ENCODE results near the gene PP2D1. TPM values are rescaled to one million over a fixed set of nuclear protein-coding genes. Genes with fewer than 3 reads are reported as not detected.

The PP2D1 gene
- total RNA-seq, 1 experiment from 2014 or later, result not detected

- DNase-seq (ENCODE audit: low read depth, low spot score) (no peak), ATAC-seq (no peak)
- H3K36me3 ChIP-seq (ENCODE audit: control insufficient read depth, insufficient read depth, low read length), result peaks cover 7% of the 10 kb centered on the region; the same call in 1 of the 2 replicates
- H3K4me1 ChIP-seq (ENCODE audit: control insufficient read depth, insufficient read depth, low read length), result peaks cover 8% of the 10 kb centered on the region
- POLR2A ChIA-PET, result no interaction called here
- in situ Hi-C loops (cut with HindIII; ENCODE audit: low pct_unique_long_range_greater_than_20kb, low sequenced_read_pairs), result no loop called here
- peak overlapping the region; percentile 96 for H3K27ac ChIP-seq (ENCODE audit: low read length)
- H3K9me3 ChIP-seq (ENCODE audit: control insufficient read depth, insufficient read depth, low read depth, low read length), result no peaks in the 10 kb centered on the region
- peak overlapping the region; percentile 89 to 97 for H3K4me3 ChIP-seq (ENCODE audit: low read depth in 2 of 2, low read length in 2 of 2)
- intact Hi-C loops (cut with micrococcal nuclease; ENCODE audit: unreplicated experiment), result no loop called here
- CTCF ChIA-PET, result no interaction called here
- BruUV-seq (replicated peaks), result no TSS peak
- TF ChIP-seq TCF7L2 (IDR thresholded peaks at IDR 0.05; ENCODE audit: low read depth, low read length) (no peak), POLR2AphosphoS5 (IDR thresholded peaks at IDR 0.05; ENCODE audit: low read depth, low read length) (no peak), SIN3A (IDR thresholded peaks at IDR 0.05; ENCODE audit: borderline replicate concordance, insufficient read depth, low read depth, low read length) (no peak)
- TF ChIP-seq, protein P1, sequence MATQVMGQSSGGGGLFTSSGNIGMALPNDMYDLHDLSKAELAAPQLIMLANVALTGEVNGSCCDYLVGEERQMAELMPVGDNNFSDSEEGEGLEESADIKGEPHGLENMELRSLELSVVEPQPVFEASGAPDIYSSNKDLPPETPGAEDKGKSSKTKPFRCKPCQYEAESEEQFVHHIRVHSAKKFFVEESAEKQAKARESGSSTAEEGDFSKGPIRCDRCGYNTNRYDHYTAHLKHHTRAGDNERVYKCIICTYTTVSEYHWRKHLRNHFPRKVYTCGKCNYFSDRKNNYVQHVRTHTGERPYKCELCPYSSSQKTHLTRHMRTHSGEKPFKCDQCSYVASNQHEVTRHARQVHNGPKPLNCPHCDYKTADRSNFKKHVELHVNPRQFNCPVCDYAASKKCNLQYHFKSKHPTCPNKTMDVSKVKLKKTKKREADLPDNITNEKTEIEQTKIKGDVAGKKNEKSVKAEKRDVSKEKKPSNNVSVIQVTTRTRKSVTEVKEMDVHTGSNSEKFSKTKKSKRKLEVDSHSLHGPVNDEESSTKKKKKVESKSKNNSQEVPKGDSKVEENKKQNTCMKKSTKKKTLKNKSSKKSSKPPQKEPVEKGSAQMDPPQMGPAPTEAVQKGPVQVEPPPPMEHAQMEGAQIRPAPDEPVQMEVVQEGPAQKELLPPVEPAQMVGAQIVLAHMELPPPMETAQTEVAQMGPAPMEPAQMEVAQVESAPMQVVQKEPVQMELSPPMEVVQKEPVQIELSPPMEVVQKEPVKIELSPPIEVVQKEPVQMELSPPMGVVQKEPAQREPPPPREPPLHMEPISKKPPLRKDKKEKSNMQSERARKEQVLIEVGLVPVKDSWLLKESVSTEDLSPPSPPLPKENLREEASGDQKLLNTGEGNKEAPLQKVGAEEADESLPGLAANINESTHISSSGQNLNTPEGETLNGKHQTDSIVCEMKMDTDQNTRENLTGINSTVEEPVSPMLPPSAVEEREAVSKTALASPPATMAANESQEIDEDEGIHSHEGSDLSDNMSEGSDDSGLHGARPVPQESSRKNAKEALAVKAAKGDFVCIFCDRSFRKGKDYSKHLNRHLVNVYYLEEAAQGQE (IDR thresholded peaks at IDR 0.05; ENCODE audit: insufficient read depth in 1 of 2, low read depth in 2 of 2, low read length in 1 of 2), result no peak
- TF ChIP-seq, protein P2, sequence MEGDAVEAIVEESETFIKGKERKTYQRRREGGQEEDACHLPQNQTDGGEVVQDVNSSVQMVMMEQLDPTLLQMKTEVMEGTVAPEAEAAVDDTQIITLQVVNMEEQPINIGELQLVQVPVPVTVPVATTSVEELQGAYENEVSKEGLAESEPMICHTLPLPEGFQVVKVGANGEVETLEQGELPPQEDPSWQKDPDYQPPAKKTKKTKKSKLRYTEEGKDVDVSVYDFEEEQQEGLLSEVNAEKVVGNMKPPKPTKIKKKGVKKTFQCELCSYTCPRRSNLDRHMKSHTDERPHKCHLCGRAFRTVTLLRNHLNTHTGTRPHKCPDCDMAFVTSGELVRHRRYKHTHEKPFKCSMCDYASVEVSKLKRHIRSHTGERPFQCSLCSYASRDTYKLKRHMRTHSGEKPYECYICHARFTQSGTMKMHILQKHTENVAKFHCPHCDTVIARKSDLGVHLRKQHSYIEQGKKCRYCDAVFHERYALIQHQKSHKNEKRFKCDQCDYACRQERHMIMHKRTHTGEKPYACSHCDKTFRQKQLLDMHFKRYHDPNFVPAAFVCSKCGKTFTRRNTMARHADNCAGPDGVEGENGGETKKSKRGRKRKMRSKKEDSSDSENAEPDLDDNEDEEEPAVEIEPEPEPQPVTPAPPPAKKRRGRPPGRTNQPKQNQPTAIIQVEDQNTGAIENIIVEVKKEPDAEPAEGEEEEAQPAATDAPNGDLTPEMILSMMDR (IDR thresholded peaks at IDR 0.05), result no peak
- no peaks in the 10 kb centered on the region for H3K27me3 ChIP-seq (ENCODE audit: control insufficient read depth, insufficient read depth, low read length)
These were observed 66.5 kb downstream of the PP2D1 start for GRCh38 chr3:19945534-19945933.

DNA sequence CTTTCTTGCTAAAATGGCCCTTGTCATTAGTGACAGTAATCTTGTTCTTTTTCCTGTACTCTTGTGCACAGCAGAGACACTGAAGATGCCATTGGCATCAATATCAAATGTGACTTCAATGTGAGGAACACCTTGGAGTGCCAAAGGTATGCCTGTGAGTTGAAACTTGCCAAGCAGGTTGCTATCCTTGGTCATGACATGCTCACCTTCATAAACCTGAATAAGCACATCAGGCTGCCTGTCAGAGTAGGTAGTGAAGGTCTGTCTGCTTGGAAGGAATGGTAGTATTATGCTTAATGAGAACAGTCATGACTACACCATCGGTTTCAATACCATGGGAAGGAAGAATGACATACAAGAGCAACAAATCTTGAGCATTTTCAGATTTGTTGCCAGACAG, 71.4 kb downstream of the PP2D1 start:
- POLR2A ChIA-PET, result no interaction called here
- TF ChIP-seq SIN3A (IDR thresholded peaks at IDR 0.05; ENCODE audit: borderline replicate concordance, insufficient read depth, low read depth, low read length) (no peak), TCF7L2 (IDR thresholded peaks at IDR 0.05; ENCODE audit: low read depth, low read length) (no peak), POLR2AphosphoS5 (IDR thresholded peaks at IDR 0.05; ENCODE audit: low read depth, low read length) (no peak)
- TF ChIP-seq, protein P1 (IDR thresholded peaks at IDR 0.05; ENCODE audit: insufficient read depth in 1 of 2, low read depth in 2 of 2, low read length in 1 of 2), result no peak
- DNase-seq (ENCODE audit: low read depth, low spot score), result no peak
- H3K9me3 ChIP-seq (ENCODE audit: control insufficient read depth, insufficient read depth, low read depth, low read length), result no peaks in the 10 kb centered on the region
- ATAC-seq, result no peak
- H3K36me3 ChIP-seq (ENCODE audit: control insufficient read depth, insufficient read depth, low read length), result no peaks in the 10 kb centered on the region
- CTCF ChIA-PET, result no interaction called here
- in situ Hi-C loops (cut with HindIII; ENCODE audit: low pct_unique_long_range_greater_than_20kb, low sequenced_read_pairs) (no loop called here), intact Hi-C loops (cut with micrococcal nuclease; ENCODE audit: unreplicated experiment) (no loop called here)
- H3K27me3 ChIP-seq (ENCODE audit: control insufficient read depth, insufficient read depth, low read length), result no peaks in the 10 kb centered on the region
- no peak overlapping the region for H3K4me3 ChIP-seq (ENCODE audit: low read depth in 2 of 2, low read length in 2 of 2)
- no peak overlapping the region for H3K27ac ChIP-seq (ENCODE audit: low read length)
- BruUV-seq (replicated peaks), result no TSS peak
- no peaks in the 10 kb centered on the region; the same call in 1 of the 2 replicates for H3K4me1 ChIP-seq (ENCODE audit: control insufficient read depth, insufficient read depth, low read length)
